A549 treated with RU486 at 1 μM for 4 hours (cell line): ENCODE results near the gene SFT2D3. TPM values are rescaled to one million over a fixed set of nuclear protein-coding genes. Genes with fewer than 3 reads are reported as not detected.

Source experiments
- total RNA-seq: library from RNA; stranded (reverse); fragments of 200-300 nt; extraction: Qiagen RNA extraction; gene quantifications from 5 replicates; pipeline ENCODE4 v1.2.3, GENCODE V29; 2022; ENCODE audit warnings: low read depth

The SFT2D3 gene, protein sequence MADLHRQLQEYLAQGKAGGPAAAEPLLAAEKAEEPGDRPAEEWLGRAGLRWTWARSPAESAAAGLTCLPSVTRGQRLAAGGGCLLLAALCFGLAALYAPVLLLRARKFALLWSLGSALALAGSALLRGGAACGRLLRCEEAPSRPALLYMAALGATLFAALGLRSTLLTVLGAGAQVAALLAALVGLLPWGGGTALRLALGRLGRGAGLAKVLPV
- 3.8 to 7.0 TPM (median 6.1 TPM) in 5 replicates for total RNA-seq

DNA sequence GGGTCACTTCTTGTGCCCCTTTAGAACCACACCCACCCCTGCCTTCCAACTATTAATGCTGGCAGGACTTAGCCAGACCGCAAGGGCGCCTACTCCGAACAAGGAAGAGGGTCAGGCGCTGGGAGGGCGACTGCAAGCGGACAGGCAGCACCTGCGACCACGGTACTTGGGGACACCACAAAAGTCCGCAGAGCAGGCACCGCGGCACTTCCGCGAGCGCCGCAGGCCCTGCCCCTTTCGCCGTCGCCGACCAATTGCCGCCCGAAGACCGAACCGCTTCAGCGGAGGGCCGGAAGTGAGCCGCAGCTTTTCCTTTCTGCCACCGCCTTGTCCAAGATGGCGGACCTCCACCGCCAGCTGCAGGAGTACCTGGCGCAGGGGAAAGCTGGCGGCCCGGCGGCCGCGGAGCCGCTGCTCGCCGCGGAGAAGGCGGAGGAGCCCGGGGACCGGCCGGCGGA lies at the start of gene SFT2D3:
TSS of gene SFT2D3 (plus strand) at position 305 of the 458 bp plus-strand sequence. CDS start at position 337, 32 bp downstream.

DNA sequence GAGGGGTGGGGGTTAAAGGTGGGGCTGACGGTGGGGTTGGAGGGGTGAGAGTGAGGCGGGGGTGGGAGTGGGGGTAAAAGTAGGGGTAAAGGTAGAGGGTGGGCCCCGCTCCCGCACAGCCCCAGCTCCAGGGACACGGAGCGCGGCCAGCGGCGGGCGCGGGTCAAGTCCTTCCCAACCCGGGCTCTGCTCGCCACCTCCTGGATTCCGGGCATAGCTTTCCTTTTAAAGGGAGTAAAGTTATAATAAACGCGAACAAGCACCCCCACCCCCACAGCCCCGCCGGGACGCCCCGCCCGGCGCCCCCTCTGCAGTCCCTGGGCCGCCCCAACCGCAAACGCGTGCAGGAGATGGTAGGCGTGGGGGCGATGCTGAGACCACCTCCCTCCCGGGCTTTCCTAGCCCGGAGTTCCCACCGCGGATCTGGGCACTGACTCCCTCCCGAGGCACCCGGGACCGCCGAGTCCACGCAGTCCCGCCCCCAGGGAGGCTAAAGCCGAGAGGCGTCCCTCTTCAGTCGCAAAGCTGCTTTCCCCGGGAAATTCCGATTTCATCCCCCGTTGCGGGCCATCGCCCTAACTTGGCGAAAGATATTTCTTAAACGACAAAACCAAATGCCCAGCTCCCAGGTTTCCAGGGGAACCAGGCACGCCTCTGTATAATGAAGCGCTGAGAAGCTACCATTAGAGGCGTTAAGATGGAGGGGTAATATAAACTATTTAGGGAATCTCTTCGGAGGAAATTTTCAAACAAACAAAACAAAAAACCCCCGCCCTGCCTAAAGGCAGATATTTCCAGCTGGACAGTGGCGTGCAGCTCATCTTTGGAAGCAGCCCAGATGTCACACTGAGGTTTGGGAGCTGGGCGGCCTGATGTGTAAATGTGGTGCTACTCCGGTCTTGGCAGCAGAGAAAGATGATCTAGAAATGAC lies 25.7 kb upstream of the SFT2D3 start, which contains the start of gene LIMS2:
TSS of gene LIMS2 (minus strand) at position 200 of the 931 bp plus-strand sequence. CDS start 506 bp downstream, outside the sequence.

Other genes with a start within 250 kb of the SFT2D3 start
- gene IWS1, start 175.0 kb upstream of the SFT2D3 start, total RNA-seq, result 40.6 to 48.8 TPM (median 41.1 TPM) in 5 replicates
- gene MYO7B, start 165.8 kb upstream of the SFT2D3 start, total RNA-seq, result 0.09 to 0.28 TPM (median 0.22 TPM) in 4 of 5 replicates, not detected in the other
- gene GPR17, start 55.3 kb upstream of the SFT2D3 start, total RNA-seq, result 0.10 TPM in 1 of 5 replicates, not detected in the others
- gene LIMS2, start 26.0 kb upstream of the SFT2D3 start, total RNA-seq, result 4.1 to 7.8 TPM (median 5.2 TPM) in 5 replicates
- gene WDR33, start 109.7 kb downstream of the SFT2D3 start, total RNA-seq, result 20.7 to 23.4 TPM (median 22.6 TPM) in 5 replicates
- gene POLR2D, start 156.7 kb downstream of the SFT2D3 start, total RNA-seq, result 52.5 to 57.2 TPM (median 52.9 TPM) in 5 replicates
- gene AMMECR1L, start 184.5 kb downstream of the SFT2D3 start, total RNA-seq, result 14.3 to 19.3 TPM (median 18.9 TPM) in 5 replicates